Measurements from ENCODE around the gene OR10C1.

The OR10C1 gene

DNA sequence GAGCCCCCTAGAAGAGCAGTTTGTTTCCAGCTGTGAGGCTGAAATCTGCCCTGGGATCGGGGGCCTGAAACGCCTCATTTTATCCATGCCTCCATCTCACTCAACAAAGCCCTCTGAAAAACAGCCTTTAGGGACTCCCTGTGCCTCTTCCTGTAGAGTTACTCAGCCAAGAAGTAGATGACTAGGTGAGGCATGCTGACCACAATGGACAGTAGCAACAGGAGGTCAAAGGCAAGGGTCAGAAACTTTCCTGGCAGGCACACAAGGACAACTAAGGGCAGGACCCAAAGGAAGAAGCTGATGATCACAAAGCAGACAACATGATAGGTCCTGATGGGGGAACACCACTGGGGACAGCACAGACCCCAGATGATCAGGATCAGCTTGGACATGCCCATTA, 35.9 kb downstream of the OR10C1 start:
- DNase-seq (ENCODE audit: low read depth in 1 of 2, low spot score in 1 of 2), result no peak

DNA sequence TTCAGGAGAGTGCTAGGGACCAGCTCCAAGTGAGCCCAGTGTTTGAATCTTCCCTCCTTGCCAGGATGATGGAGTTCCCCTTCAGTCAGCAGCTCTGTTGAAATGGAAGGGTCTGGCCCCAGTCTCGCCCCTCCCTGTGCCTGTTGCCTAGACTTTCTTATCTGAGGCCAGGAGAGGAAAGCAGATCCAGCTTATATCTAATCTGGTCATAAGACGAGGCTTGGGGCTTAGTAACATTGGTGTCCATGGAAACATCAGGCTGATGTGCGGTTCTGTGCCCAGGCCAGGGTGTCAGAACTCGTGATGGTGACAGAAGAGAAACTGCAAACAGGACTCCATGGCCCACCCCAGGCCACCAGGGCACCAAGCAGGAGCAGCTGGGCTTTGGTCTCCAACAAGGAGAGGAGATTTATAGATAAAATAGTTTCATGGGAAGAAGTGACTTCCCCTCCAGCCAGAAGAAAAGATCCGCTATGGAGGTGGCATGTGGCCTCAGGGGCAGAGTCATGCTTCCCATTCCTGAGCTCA, 38.9 kb downstream of the OR10C1 start:
- no peak for DNase-seq (ENCODE audit: low read depth in 1 of 2, low spot score in 1 of 2)

DNA sequence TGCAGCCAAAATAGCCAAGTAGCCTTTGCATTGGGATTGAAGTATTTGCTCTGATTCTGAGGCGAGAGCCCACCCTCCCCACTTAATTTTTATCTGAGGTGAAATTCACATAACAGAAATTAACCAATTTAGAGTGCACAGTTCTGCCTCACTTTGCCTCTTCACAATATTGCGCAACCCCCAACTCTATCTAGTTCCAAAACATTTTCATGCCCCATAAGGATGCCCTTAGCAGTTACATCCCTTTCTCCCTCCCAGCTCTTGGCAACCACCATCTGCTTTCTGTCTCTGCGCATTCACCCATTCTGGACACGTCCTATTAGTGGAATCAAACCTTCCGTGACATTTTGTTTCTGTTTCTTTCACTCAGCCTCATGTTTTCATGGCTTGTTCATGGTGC, 39.6 kb downstream of the OR10C1 start:
- DNase-seq (ENCODE audit: low read depth in 1 of 2, low spot score in 1 of 2), result no peak

DNA sequence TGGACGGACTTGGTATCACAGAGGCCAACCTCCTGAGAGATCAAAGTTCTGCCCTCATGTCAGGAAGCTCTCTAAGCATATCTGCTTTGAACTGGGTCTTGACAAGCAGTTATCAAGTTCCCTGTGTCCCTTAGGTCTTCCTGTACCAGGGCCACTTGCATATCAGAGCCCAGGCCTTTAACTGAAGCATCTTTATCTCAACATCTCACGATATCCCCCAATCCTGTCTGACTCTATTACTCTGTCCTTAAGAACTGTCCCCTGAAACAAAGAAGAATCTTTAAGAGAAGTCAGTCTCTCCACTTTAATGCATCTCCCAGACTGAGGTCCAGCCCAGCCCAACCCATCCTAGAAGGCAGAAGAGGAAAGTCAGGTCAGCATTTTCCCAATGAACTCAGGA, 40.5 kb downstream of the OR10C1 start:
- DNase-seq (ENCODE audit: low read depth in 1 of 2, low spot score in 1 of 2), result no peak

DNA sequence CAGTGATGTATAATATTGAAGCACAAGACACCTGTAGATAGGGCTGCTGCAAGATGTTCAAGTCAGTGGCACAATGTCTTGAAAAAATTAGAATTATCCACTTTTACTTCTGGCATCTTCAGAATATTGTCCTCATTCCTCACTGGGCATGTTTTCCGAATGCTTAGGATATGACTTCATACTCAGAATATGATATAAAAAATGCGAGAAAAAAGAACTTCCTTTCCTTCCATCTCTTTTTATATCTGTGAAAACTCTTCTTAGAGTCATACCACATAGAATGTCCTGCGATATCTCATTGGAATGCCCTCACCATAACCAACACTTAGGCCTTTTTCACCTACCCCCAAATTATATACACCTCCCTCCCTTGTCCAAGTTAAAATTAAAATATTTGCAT, 44.1 kb downstream of the OR10C1 start:
- DNase-seq (ENCODE audit: low read depth in 1 of 2, low spot score in 1 of 2), result no peak

DNA sequence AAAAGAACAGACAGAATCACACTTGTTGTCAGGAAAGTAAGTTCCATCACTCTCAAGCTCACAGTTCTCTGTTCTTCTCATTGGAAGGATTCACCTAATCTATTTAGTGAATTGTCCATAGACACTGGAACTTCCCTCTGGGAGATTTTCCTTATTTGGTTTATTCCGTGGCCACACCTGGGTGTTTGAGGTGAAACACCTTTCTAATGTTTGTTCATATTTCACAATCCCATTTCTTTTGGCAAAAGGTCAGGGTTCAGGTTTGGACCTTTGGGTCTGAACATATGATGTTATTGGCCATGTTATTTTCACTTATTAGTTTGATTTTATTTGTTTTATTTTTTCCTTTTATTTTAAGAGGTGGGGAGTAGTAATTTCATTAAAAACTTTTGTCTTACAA, 44.6 kb downstream of the OR10C1 start:
- no peak for DNase-seq (ENCODE audit: low read depth in 1 of 2, low spot score in 1 of 2)

DNA sequence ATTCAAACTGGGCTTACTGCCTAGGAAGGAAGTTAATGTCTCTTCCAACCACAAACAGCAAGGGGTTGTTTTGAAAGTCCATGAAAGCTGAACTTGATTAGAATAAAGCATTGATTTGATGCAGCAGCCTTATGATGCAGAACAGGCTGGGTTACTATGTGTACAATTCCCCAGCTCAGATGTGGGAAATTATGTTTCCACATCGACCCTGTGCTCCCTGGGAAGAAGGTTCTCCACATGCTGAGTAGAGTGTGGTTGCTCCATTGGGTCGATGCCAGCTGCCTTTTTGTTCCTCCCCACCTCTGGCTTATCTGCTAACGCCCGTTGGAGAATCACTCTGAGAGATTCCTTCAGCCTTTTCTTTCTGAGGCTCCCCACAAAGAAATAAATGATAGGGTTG, 47.5 kb downstream of the OR10C1 start:
- no peak for DNase-seq (ENCODE audit: low read depth in 1 of 2, low spot score in 1 of 2)

DNA sequence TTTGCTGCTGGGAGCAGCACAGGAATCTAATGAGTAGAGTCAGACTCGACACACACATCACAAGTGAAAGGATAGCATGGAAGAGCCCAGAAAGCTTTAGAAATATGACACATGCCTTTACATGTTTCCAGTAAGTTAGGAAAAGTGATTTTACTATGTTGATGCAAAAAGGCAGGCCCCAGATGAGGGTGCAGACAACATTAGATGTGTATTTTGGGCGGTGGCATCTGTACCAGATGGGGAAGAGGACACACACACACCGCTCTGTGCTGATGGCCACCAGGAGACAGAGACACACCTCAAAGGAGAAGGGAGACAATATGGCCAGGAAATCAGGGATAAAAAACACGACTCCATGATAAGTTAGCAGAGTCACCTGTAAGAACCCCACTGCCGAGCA, 48.0 kb downstream of the OR10C1 start:
- DNase-seq (ENCODE audit: low read depth in 1 of 2, low spot score in 1 of 2), result no peak

DNA sequence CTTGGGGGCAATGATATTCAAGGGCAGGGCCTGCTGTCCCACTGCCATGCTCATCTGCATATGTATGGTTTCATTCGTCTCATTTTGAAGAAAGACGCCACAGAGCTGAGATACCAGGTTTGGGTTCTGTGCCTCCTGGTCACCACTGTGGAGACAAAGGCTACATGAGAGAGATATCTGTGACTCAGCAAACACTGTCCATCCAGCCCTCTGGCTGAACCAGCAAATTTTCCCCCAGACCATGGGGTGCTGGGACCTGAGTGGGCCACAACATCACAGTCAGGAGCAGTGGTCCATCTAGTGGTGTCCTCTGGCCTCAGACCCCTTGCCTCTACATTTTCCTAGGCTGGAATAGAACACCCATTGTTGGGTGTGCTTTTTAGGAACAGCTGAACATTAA, 48.6 kb downstream of the OR10C1 start, which contains the start of gene MAS1L:
TSS of gene MAS1L (minus strand) at position 297 of the 400 bp plus-strand sequence. CDS start at position 243, 54 bp downstream.
- no peak for DNase-seq (ENCODE audit: low read depth in 1 of 2, low spot score in 1 of 2)

DNA sequence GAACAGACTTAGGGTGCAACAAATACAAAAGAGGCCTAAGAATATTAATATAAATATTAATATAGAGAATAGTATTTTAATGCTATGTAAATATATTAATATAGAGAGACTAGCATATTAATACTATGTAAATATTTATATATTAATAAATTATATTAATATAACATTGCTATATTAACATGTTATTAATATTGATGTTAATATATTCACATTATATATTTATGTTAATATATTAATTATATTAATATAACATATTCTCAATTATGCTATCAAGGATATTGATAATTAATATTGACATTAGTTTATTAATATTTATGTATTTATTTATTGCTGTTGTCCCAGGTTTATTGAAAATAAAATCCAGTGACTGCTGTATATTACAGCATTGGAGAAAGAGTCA, 49.8 kb downstream of the OR10C1 start:
- no peak for DNase-seq (ENCODE audit: low read depth in 1 of 2, low spot score in 1 of 2)

DNA sequence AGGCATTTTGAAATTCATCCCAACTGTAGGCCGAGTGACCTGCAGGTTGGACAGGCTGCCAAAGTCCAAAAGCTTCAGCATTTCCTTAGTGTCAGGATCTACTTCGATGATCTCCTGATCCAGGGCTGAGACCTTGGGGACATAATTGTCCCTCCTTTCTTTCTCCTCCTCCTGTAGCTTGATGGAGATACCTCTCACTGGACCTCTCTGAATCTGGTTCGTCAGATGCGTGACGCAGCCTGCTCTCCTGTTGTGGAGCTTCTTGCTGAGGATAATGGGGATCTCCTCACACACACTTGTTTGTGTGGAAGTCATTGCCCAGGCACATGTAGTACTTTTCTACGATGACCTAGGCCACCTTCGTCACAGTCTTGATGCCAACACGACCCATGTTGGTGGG, 50.2 kb downstream of the OR10C1 start:
- no peak for DNase-seq (ENCODE audit: low read depth in 1 of 2, low spot score in 1 of 2)

DNA sequence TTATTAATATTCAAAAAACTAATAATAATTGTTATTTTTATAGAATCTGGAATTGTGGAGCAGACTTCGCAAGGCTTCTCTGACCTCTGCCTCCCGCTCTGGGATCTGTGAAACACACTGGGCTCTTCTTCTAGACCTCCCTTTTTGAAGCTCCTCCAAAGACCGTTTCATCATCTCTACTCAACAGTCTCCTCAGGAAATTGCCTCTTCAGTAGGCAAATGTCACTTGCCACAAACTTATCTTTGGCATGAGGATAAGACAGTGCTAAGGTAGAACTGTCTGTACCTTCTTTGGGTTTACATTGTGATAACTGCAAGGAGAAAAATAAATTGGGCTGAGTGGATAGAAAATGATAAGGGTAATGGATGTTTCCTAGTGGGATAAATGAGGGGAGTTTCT, 50.9 kb downstream of the OR10C1 start:
- no peak for DNase-seq (ENCODE audit: low read depth in 1 of 2, low spot score in 1 of 2)

DNA sequence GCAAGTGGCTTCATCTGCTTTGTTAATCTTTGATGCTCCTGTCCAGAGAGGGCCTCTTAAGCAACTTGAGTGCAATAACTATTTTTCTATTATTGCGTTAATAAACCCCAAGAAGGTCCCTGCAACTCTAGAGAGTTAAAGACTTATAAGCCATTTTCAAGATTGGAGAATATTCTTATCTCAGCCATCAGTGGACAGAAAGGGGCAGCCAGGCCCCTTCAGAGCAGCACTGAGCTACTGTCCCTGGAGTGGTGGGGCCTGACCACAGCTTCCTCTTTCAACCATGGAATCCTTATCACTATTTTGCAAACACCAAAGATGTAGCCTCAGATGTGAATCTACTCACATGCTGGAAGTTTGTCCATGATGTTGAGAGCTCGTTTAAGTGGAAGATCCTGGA, 51.4 kb downstream of the OR10C1 start:
- no peak for DNase-seq (ENCODE audit: low read depth in 1 of 2, low spot score in 1 of 2)
